ENCODE data around the gene WFIKKN1.

WFIKKN1 gene

DNA sequence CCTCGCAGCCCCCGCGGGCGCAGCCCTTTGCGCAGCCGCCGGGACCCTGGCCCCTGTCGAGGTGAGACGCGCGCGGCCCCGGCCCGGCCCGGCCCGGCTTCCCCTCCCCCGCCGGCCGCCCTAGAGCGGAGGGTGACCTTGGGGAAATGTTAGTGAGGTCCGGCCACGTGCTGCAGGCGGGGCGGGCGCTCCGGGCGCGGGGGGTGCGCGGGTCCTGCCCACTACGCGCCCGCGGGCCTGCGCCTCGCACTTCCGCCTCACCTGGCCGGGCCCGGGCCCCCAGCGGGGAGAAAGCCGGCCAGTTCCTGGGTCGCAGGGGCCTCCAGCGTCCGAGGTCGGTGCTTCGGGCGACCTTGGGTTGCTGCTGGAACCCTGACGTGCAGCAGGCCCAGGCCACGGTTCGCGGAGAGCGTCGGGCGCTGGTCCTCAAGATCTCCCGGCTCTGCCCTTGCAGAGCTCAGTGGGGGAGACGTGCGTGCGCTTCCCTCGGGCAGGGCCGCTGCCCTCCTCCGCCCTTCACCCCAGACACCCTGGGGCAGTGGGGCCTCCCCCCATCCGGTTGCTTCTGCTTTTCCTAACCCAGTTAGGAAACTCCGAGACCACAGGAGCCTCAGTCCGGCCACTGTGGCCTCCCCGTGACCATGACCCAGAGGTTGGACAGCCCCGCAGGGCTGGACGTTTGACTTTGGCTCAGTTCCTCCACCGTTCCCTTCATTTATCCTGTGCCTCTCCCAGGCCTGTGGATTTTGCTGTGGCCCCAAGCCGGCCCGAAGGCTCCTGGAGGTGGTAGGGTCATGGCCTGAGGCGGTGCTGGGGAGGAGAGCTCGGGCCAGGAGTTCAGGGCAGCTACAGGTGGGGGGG lies 11.6 kb downstream of the WFIKKN1 start (continued):
- TF ChIP-seq, protein P1, sequence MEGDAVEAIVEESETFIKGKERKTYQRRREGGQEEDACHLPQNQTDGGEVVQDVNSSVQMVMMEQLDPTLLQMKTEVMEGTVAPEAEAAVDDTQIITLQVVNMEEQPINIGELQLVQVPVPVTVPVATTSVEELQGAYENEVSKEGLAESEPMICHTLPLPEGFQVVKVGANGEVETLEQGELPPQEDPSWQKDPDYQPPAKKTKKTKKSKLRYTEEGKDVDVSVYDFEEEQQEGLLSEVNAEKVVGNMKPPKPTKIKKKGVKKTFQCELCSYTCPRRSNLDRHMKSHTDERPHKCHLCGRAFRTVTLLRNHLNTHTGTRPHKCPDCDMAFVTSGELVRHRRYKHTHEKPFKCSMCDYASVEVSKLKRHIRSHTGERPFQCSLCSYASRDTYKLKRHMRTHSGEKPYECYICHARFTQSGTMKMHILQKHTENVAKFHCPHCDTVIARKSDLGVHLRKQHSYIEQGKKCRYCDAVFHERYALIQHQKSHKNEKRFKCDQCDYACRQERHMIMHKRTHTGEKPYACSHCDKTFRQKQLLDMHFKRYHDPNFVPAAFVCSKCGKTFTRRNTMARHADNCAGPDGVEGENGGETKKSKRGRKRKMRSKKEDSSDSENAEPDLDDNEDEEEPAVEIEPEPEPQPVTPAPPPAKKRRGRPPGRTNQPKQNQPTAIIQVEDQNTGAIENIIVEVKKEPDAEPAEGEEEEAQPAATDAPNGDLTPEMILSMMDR (tag by site-specific recombination; IDR thresholded peaks at IDR 0.05) = no peak
- 0 out of 2 replicates have a peak, but pooled peaks have one; percentile 30 for TF ChIP-seq ZNF366 (tag by site-specific recombination; conservative IDR thresholded peaks at IDR 0.05)
- TF ChIP-seq, protein P2, sequence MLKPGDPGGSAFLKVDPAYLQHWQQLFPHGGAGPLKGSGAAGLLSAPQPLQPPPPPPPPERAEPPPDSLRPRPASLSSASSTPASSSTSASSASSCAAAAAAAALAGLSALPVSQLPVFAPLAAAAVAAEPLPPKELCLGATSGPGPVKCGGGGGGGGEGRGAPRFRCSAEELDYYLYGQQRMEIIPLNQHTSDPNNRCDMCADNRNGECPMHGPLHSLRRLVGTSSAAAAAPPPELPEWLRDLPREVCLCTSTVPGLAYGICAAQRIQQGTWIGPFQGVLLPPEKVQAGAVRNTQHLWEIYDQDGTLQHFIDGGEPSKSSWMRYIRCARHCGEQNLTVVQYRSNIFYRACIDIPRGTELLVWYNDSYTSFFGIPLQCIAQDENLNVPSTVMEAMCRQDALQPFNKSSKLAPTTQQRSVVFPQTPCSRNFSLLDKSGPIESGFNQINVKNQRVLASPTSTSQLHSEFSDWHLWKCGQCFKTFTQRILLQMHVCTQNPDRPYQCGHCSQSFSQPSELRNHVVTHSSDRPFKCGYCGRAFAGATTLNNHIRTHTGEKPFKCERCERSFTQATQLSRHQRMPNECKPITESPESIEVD (tag by site-specific recombination; IDR thresholded peaks at IDR 0.05) = no peak
- peak; percentile 76 for TF ChIP-seq ZNF335 (tag by site-specific recombination; conservative IDR thresholded peaks at IDR 0.05)
- TF ChIP-seq ZNF391 (tag by site-specific recombination; IDR thresholded peaks at IDR 0.05; ENCODE audit: borderline replicate concordance, low read depth) = 0 out of 2 replicates have a peak, but pooled peaks have one; percentile 4
- peak; percentile 45; the same call in 1 of the 2 replicates for TF ChIP-seq KLF8 (tag by site-specific recombination; IDR thresholded peaks at IDR 0.05)
- TF ChIP-seq SP7 (tag by site-specific recombination; IDR thresholded peaks at IDR 0.05) = 0 out of 2 replicates have a peak, but pooled peaks have one; percentile 14
- TF ChIP-seq SP3 (tag by site-specific recombination; IDR thresholded peaks at IDR 0.05) = peak; percentile 23; the same call in 1 of the 2 replicates
- TF ChIP-seq ZBTB17 (tag by site-specific recombination; IDR thresholded peaks at IDR 0.05) = no peak
- no peak for TF ChIP-seq IKZF3 (tag by site-specific recombination; IDR thresholded peaks at IDR 0.05)
- TF ChIP-seq, protein P3, sequence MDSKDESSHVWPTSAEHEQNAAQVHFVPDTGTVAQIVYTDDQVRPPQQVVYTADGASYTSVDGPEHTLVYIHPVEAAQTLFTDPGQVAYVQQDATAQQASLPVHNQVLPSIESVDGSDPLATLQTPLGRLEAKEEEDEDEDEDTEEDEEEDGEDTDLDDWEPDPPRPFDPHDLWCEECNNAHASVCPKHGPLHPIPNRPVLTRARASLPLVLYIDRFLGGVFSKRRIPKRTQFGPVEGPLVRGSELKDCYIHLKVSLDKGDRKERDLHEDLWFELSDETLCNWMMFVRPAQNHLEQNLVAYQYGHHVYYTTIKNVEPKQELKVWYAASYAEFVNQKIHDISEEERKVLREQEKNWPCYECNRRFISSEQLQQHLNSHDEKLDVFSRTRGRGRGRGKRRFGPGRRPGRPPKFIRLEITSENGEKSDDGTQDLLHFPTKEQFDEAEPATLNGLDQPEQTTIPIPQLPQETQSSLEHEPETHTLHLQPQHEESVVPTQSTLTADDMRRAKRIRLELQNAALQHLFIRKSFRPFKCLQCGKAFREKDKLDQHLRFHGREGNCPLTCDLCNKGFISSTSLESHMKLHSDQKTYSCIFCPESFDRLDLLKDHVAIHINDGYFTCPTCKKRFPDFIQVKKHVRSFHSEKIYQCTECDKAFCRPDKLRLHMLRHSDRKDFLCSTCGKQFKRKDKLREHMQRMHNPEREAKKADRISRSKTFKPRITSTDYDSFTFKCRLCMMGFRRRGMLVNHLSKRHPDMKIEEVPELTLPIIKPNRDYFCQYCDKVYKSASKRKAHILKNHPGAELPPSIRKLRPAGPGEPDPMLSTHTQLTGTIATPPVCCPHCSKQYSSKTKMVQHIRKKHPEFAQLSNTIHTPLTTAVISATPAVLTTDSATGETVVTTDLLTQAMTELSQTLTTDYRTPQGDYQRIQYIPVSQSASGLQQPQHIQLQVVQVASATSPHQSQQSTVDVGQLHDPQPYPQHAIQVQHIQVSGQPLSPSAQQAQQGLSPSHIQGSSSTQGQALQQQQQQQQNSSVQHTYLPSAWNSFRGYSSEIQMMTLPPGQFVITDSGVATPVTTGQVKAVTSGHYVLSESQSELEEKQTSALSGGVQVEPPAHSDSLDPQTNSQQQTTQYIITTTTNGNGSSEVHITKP (tag by site-specific recombination; IDR thresholded peaks at IDR 0.05) = peak; percentile 55
- TF ChIP-seq, protein P4, sequence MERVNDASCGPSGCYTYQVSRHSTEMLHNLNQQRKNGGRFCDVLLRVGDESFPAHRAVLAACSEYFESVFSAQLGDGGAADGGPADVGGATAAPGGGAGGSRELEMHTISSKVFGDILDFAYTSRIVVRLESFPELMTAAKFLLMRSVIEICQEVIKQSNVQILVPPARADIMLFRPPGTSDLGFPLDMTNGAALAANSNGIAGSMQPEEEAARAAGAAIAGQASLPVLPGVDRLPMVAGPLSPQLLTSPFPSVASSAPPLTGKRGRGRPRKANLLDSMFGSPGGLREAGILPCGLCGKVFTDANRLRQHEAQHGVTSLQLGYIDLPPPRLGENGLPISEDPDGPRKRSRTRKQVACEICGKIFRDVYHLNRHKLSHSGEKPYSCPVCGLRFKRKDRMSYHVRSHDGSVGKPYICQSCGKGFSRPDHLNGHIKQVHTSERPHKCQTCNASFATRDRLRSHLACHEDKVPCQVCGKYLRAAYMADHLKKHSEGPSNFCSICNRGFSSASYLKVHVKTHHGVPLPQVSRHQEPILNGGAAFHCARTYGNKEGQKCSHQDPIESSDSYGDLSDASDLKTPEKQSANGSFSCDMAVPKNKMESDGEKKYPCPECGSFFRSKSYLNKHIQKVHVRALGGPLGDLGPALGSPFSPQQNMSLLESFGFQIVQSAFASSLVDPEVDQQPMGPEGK (tag by site-specific recombination; IDR thresholded peaks at IDR 0.05) = peak; percentile 50; the same call in 1 of the 2 replicates
- TF ChIP-seq MZF1 (tag by site-specific recombination; IDR thresholded peaks at IDR 0.05; ENCODE audit: borderline replicate concordance) = no peak
- TF ChIP-seq BCL11A (tag by site-specific recombination; IDR thresholded peaks at IDR 0.05; ENCODE audit: low read depth) = no peak
- TF ChIP-seq, protein P5, sequence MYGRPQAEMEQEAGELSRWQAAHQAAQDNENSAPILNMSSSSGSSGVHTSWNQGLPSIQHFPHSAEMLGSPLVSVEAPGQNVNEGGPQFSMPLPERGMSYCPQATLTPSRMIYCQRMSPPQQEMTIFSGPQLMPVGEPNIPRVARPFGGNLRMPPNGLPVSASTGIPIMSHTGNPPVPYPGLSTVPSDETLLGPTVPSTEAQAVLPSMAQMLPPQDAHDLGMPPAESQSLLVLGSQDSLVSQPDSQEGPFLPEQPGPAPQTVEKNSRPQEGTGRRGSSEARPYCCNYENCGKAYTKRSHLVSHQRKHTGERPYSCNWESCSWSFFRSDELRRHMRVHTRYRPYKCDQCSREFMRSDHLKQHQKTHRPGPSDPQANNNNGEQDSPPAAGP (tag by site-specific recombination; IDR thresholded peaks at IDR 0.05) = peak; percentile 51
- TF ChIP-seq ZXDB (tag by site-specific recombination; IDR thresholded peaks at IDR 0.05) = peak; percentile 22; the same call in 1 of the 2 replicates
- no peak for TF ChIP-seq ZNF623 (tag by site-specific recombination; IDR thresholded peaks at IDR 0.05)
- 0 out of 2 replicates have a peak, but pooled peaks have one; percentile 15 for TF ChIP-seq ZNF677 (tag by site-specific recombination; IDR thresholded peaks at IDR 0.05)

Data from HEK293 (cell line).